ENCODE measurements around the gene ZNF428. TPM values are rescaled to one million over a fixed set of nuclear protein-coding genes. Genes with fewer than 3 reads are reported as not detected.
A peak's percentile ranks its signal among the peaks of the same experiment; 100 is the strongest.

Gene ZNF428
- polyA plus RNA-seq, 3 donors = 3.8 to 5.6 (median 3.9) TPM

DNA sequence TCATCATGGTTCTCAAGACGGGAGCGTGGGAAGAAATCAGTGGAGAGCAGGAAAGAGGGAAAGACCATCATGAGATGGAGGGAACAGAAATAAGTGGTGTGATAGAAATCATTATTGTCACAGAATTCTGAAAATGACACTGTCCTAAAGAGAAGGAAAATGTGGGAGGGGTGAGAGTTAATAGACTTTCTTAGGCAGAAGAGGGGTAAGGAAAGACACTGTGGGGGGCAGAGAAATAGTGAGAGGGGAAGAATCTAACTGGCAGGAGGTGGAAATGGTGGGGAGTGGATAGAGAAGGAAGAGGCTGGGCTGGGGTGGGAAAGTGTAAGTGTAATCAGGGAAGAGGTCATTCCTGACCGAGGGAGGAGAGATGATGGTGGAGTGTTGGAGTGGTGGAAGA is 40.6 kb downstream of the ZNF428 start:
- no peak for DNase-seq
- Mint-ChIP-seq H3K27ac (peak overlapping the region in 2 of 7 donors; percentile 43 to 74), H3K4me3 (no peak overlapping the region), H3K9me3 (no peaks in the 10 kb centered on the region), H3K27me3 (ENCODE audit: low read depth in 3 of 3) (peaks cover 0 to 4% (median 0%) of the 10 kb centered on the region in 3 donors), H3K4me1 (peaks cover 38% of the 10 kb centered on the region), H3K36me3 (peaks cover 0 to under 1% of the 10 kb centered on the region in 2 donors)
- no peaks in the 10 kb centered on the region for H3K36me3 ChIP-seq (replicated peaks in 1 of 2; ENCODE audit: control insufficient read depth in 1 of 2, insufficient read depth in 2 of 2, low read length in 2 of 2)
- H4K20me1 ChIP-seq (ENCODE audit: insufficient read depth, low read length) = no peaks in the 10 kb centered on the region
- H3K4me2 ChIP-seq (replicated peaks; ENCODE audit: extremely low read depth, low read length, poor library complexity, severe bottlenecking) = no peak overlapping the region
- H3K27me3 ChIP-seq (ENCODE audit: control insufficient read depth in 2 of 2, insufficient read depth in 2 of 2, low read length in 2 of 2) = no peaks in the 10 kb centered on the region
- 86% methylated on average over 3 of the region's 3 CpGs for WGBS (ENCODE audit: insufficient coverage)
- TF ChIP-seq, protein P1, sequence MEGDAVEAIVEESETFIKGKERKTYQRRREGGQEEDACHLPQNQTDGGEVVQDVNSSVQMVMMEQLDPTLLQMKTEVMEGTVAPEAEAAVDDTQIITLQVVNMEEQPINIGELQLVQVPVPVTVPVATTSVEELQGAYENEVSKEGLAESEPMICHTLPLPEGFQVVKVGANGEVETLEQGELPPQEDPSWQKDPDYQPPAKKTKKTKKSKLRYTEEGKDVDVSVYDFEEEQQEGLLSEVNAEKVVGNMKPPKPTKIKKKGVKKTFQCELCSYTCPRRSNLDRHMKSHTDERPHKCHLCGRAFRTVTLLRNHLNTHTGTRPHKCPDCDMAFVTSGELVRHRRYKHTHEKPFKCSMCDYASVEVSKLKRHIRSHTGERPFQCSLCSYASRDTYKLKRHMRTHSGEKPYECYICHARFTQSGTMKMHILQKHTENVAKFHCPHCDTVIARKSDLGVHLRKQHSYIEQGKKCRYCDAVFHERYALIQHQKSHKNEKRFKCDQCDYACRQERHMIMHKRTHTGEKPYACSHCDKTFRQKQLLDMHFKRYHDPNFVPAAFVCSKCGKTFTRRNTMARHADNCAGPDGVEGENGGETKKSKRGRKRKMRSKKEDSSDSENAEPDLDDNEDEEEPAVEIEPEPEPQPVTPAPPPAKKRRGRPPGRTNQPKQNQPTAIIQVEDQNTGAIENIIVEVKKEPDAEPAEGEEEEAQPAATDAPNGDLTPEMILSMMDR (IDR thresholded peaks at IDR 0.05) = no peak
- H3K9me3 ChIP-seq (replicated peaks in 1 of 2; ENCODE audit: control insufficient read depth in 1 of 2, insufficient read depth in 1 of 2, low read length in 2 of 2) = no peaks in the 10 kb centered on the region
- no peak overlapping the region for H3K27ac ChIP-seq (ENCODE audit: low read depth in 1 of 2, low read length in 2 of 2)
- peaks cover 39% of the 10 kb centered on the region in 2 donors for H3K4me1 ChIP-seq (ENCODE audit: control insufficient read depth in 1 of 2, insufficient read depth in 2 of 2, low read length in 2 of 2)
- intact Hi-C loops (cut with micrococcal nuclease) = no loop called here
- peaks cover 15% of the 10 kb centered on the region for H3K79me2 ChIP-seq (ENCODE audit: insufficient read depth, low read length)
- no peak overlapping the region for H3K4me3 ChIP-seq (replicated peaks in 1 of 3; ENCODE audit: low read depth in 2 of 3, low read length in 3 of 3)
- H2AFZ ChIP-seq (ENCODE audit: insufficient read depth, low read depth, low read length, poor library complexity, severe bottlenecking) = no peak overlapping the region
- H3K9ac ChIP-seq (ENCODE audit: insufficient read depth, low read length, poor library complexity, severe bottlenecking) = no peak overlapping the region

DNA sequence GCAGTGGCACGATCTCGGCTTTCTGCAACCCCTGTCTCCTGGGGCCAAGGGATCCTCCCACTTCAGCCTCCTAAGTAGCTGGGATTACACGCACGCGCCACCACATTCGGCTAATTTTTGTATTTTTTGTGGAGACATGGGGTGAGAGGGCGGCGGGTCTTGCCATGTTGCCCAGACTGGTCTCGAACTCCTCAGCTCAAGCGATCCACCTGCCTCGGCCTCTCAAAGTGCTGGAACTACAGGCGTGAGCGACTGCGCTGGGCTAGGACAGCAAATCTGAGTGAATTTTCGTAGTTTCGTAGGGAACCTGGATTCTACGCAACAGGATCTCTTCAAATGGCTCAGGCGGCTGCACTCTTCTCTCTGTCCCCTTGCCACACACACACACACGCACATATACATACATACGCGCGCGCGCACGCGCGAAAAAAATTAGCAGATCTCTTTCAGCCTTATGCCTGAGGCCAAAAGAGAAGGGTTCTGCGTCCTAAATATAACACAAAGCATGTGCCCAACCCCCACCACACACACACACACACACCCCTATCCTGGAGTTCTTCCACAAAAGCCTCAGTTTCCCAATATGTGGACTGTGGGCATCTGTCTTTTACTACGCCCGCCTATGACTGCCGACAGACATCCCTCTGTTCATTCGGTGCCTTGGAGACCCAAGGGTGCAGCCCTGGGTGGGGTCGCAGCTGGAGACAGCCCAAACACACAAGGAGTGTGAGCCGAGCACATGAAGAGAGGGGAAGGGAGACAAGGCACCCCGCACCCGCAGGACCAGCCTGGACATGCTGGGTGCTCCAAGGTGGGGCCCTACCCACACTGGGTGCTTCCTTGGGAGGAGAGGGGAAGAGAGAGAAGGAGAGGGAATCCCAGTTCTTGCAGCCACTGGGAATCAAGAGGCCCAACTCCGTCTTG is 43.2 kb downstream of the ZNF428 start:
- H3K4me1 Mint-ChIP-seq = peaks cover 38% of the 10 kb centered on the region
- peak overlapping the region; percentile 79 to 97 (median 89) for H3K27ac Mint-ChIP-seq
- H3K9me3 Mint-ChIP-seq = no peaks in the 10 kb centered on the region
- H3K27ac ChIP-seq (ENCODE audit: low read depth in 1 of 2, low read length in 2 of 2) = peak overlapping the region; percentile 71
- peak in 1 of 3 donors; percentile 40 for DNase-seq
- H3K9ac ChIP-seq (ENCODE audit: insufficient read depth, low read length, poor library complexity, severe bottlenecking) = no peak overlapping the region
- WGBS (ENCODE audit: insufficient coverage) = 71% methylated on average over 33 of the region's 37 CpGs
- peaks cover 26% of the 10 kb centered on the region for H3K79me2 ChIP-seq (ENCODE audit: insufficient read depth, low read length)
- peak overlapping the region; percentile 79 for H3K4me2 ChIP-seq (replicated peaks; ENCODE audit: extremely low read depth, low read length, poor library complexity, severe bottlenecking)
- TF ChIP-seq, protein P1 (IDR thresholded peaks at IDR 0.05) = no peak
- H3K4me3 Mint-ChIP-seq = peak overlapping the region; percentile 55
- no peaks in the 10 kb centered on the region for H4K20me1 ChIP-seq (ENCODE audit: insufficient read depth, low read length)
- peaks cover 8 to 15% of the 10 kb centered on the region in 2 donors for H3K36me3 Mint-ChIP-seq
- H3K9me3 ChIP-seq (replicated peaks in 1 of 2; ENCODE audit: control insufficient read depth in 1 of 2, insufficient read depth in 1 of 2, low read length in 2 of 2) = no peaks in the 10 kb centered on the region
- peak overlapping the region; percentile 48 for H2AFZ ChIP-seq (ENCODE audit: insufficient read depth, low read depth, low read length, poor library complexity, severe bottlenecking)
- H3K4me1 ChIP-seq (ENCODE audit: control insufficient read depth in 1 of 2, insufficient read depth in 2 of 2, low read length in 2 of 2) = peaks cover 33 to 36% of the 10 kb centered on the region in 2 donors
- peaks cover 0 to 4% (median 0%) of the 10 kb centered on the region in 3 donors for H3K27me3 Mint-ChIP-seq (ENCODE audit: low read depth in 3 of 3)
- intact Hi-C loops (cut with micrococcal nuclease) = loop anchor here (1.0 kb wide), 1 partner anchor 20 kb away; the partner anchor contains the start of genes IRGQ (in 2 of the 2) and ZNF576 (in 2 of the 2)
- H3K4me3 ChIP-seq (replicated peaks in 1 of 3; ENCODE audit: low read depth in 2 of 3, low read length in 3 of 3) = peak overlapping the region; percentile 4 to 87 (median 35)
- H3K36me3 ChIP-seq (replicated peaks in 1 of 2; ENCODE audit: control insufficient read depth in 1 of 2, insufficient read depth in 2 of 2, low read length in 2 of 2) = peaks cover 0 to 12% of the 10 kb centered on the region in 2 donors
- no peaks in the 10 kb centered on the region for H3K27me3 ChIP-seq (ENCODE audit: control insufficient read depth in 2 of 2, insufficient read depth in 2 of 2, low read length in 2 of 2)
